Measurements from ENCODE around the gene BOLA3.

BOLA3 gene

GRCh38 chr2:74174909-74175308, 27.2 kb upstream of the BOLA3 start:
- no peak for DNase-seq (ENCODE audit: insufficient read length, low spot score)
- no peak for FAIRE-seq
- no peak for TF ChIP-seq POLR2A (IDR thresholded peaks at IDR 0.05; ENCODE audit: low read depth, low read length)

- DNase-seq (ENCODE audit: insufficient read length, low spot score), result no peak
These were observed 21.0 kb upstream of the BOLA3 start for GRCh38 chr2:74168739-74169138.

GRCh38 chr2:74164761-74165160, 17.0 kb upstream of the BOLA3 start:
- FAIRE-seq, result no peak
- TF ChIP-seq POLR2A (IDR thresholded peaks at IDR 0.05; ENCODE audit: low read depth, low read length), result no peak

More at GRCh38 chr2:74168739-74169138, 21.0 kb upstream of the BOLA3 start:
- FAIRE-seq, result no peak
- TF ChIP-seq POLR2A (IDR thresholded peaks at IDR 0.05; ENCODE audit: low read depth, low read length), result no peak

GRCh38 chr2:74162951-74163350, 15.2 kb upstream of the BOLA3 start:
- TF ChIP-seq POLR2A (IDR thresholded peaks at IDR 0.05; ENCODE audit: low read depth, low read length), result no peak
- FAIRE-seq, result no peak

More at GRCh38 chr2:74164761-74165160, 17.0 kb upstream of the BOLA3 start:
- DNase-seq (ENCODE audit: insufficient read length, low spot score), result no peak

GRCh38 chr2:74155830-74156229, 8.1 kb upstream of the BOLA3 start:
- DNase-seq (ENCODE audit: insufficient read length, low spot score) (no peak), FAIRE-seq (no peak)
- TF ChIP-seq POLR2A (IDR thresholded peaks at IDR 0.05; ENCODE audit: low read depth, low read length), result no peak

More at GRCh38 chr2:74162951-74163350, 15.2 kb upstream of the BOLA3 start:
- no peak for DNase-seq (ENCODE audit: insufficient read length, low spot score)

- TF ChIP-seq POLR2A (IDR thresholded peaks at IDR 0.05; ENCODE audit: low read depth, low read length), result no peak
- FAIRE-seq, result peak; percentile 30
- no peak for DNase-seq (ENCODE audit: insufficient read length, low spot score)
These were observed 5.2 kb upstream of the BOLA3 start for GRCh38 chr2:74152954-74153353.

- FAIRE-seq (no peak), DNase-seq (ENCODE audit: insufficient read length, low spot score) (no peak)
- TF ChIP-seq POLR2A (IDR thresholded peaks at IDR 0.05; ENCODE audit: low read depth, low read length), result no peak
These were observed 2.0 kb upstream of the BOLA3 start for GRCh38 chr2:74149570-74150319.

- no peak for DNase-seq (ENCODE audit: insufficient read length, low spot score)
- TF ChIP-seq POLR2A (IDR thresholded peaks at IDR 0.05; ENCODE audit: low read depth, low read length), result no peak
- no peak for FAIRE-seq
These were observed 1.5 kb upstream of the BOLA3 start for GRCh38 chr2:74149247-74149525.

- FAIRE-seq (no peak), DNase-seq (ENCODE audit: insufficient read length, low spot score) (no peak)
- TF ChIP-seq POLR2A (IDR thresholded peaks at IDR 0.05; ENCODE audit: low read depth, low read length), result no peak
These were observed 940 bp upstream of the BOLA3 start for GRCh38 chr2:74148457-74149246.

- peak; percentile 33 for DNase-seq (ENCODE audit: insufficient read length, low spot score)
- no peak for FAIRE-seq
- TF ChIP-seq POLR2A (IDR thresholded peaks at IDR 0.05; ENCODE audit: low read depth, low read length), result no peak
These were observed 584 bp downstream of the BOLA3 start for GRCh38 chr2:74146929-74147726.

- TF ChIP-seq POLR2A (IDR thresholded peaks at IDR 0.05; ENCODE audit: low read depth, low read length), result no peak
- DNase-seq (ENCODE audit: insufficient read length, low spot score) (no peak), FAIRE-seq (no peak)
These were observed 5.4 kb downstream of the BOLA3 start for GRCh38 chr2:74142340-74142739.

- FAIRE-seq, result no peak
- TF ChIP-seq POLR2A (IDR thresholded peaks at IDR 0.05; ENCODE audit: low read depth, low read length), result no peak
- DNase-seq (ENCODE audit: insufficient read length, low spot score), result no peak
These were observed 8.9 kb downstream of the BOLA3 start for GRCh38 chr2:74138600-74139323.
